Measurements from ENCODE around the gene HPS4. TPM values are rescaled to one million over a fixed set of nuclear protein-coding genes. Genes with fewer than 3 reads are reported as not detected.
A peak's percentile ranks its signal among the peaks of the same experiment; 100 is the strongest.

Gene HPS4
- total and polyA plus RNA-seq, 11 donors, result 6.2 to 15.0 (median 9.3) TPM

GRCh38 chr22:26462641-26463040 is 20.9 kb downstream of the HPS4 start:
- Histone ChIP-seq H3K9me3 (no peaks in the 10 kb centered on the region), H3K27ac (no peak overlapping the region), H3K36me3 (peaks cover 0 to 96% (median 81%) of the 10 kb centered on the region in 9 donors), H3K4me1 (peaks cover 0 to 9% (median 0%) of the 10 kb centered on the region in 12 donors), H3K4me3 (no peak overlapping the region), H3K27me3 (no peaks in the 10 kb centered on the region)
- no peak for TF ChIP-seq CTCF (IDR thresholded peaks at IDR 0.05)
- no peak for TF ChIP-seq POLR2A (IDR thresholded peaks at IDR 0.05)
- ATAC-seq (no peak), DNase-seq (no peak)
- WGBS, 4 donors, result 84 to 90% (median 88%) methylated on average over 3 of the region's 3 CpGs
- intact Hi-C loops (cut with DNase I), result loop anchor here in 7 of 10 donors (5.0 to 10.0 kb wide), 4 partner anchors 65 to 100 kb away; no protein-coding TSS in a partner anchor

- 88 to 98% (median 96%) methylated on average over 5 of the region's 5 CpGs for WGBS, 4 donors
Observed at GRCh38 chr22:26462051-26462450, 21.5 kb downstream of the HPS4 start.

GRCh38 chr22:26461188-26461810 is 22.3 kb downstream of the HPS4 start:
- ATAC-seq, result peak; percentile 28 to 70 (median 60)
- Histone ChIP-seq H3K27ac (no peak overlapping the region), H3K9me3 (no peaks in the 10 kb centered on the region), H3K36me3 (peaks cover 0 to 96% (median 81%) of the 10 kb centered on the region in 9 donors), H3K4me3 (no peak overlapping the region), H3K27me3 (no peaks in the 10 kb centered on the region), H3K4me1 (peaks cover 0 to 9% (median 0%) of the 10 kb centered on the region in 12 donors)
- TF ChIP-seq POLR2A (IDR thresholded peaks at IDR 0.05) (no peak), CTCF (IDR thresholded peaks at IDR 0.05) (peak; percentile 50 to 76 (median 72))
- WGBS, 4 donors, result 34 to 42% (median 39%) methylated on average over 3 of the region's 3 CpGs
- intact Hi-C loops (cut with DNase I), result loop anchor here (1.0 to 10.0 kb wide), 8 partner anchors 62 to 99 kb away; no protein-coding TSS in a partner anchor
- peak in 4 of 5 donors; percentile 32 to 56 (median 49) for DNase-seq

More at GRCh38 chr22:26462051-26462450, 21.5 kb downstream of the HPS4 start:
- Histone ChIP-seq H3K4me1 (peaks cover 0 to 9% (median 0%) of the 10 kb centered on the region in 12 donors), H3K9me3 (no peaks in the 10 kb centered on the region), H3K36me3 (peaks cover 0 to 96% (median 81%) of the 10 kb centered on the region in 9 donors), H3K27me3 (no peaks in the 10 kb centered on the region), H3K4me3 (no peak overlapping the region), H3K27ac (no peak overlapping the region)
- no peak for DNase-seq
- ATAC-seq, result no peak
- intact Hi-C loops (cut with DNase I), result loop anchor here in 7 of 10 donors (5.0 to 10.0 kb wide), 4 partner anchors 65 to 100 kb away; no protein-coding TSS in a partner anchor
- no peak for TF ChIP-seq CTCF (IDR thresholded peaks at IDR 0.05)
- no peak for TF ChIP-seq POLR2A (IDR thresholded peaks at IDR 0.05)

- no peaks in the 10 kb centered on the region for H3K27me3 ChIP-seq
- no peak overlapping the region for H3K4me3 ChIP-seq
- DNase-seq, result no peak
- intact Hi-C loops (cut with DNase I), result loop anchor here in 9 of 10 donors (2.0 to 10.0 kb wide), 6 partner anchors 61 to 98 kb away; no protein-coding TSS in a partner anchor
- no peaks in the 10 kb centered on the region for H3K9me3 ChIP-seq
- 77 to 81% (median 78%) methylated on average over 6 of the region's 6 CpGs for WGBS, 4 donors
- H3K4me1 ChIP-seq, result peaks cover 0 to 9% (median 0%) of the 10 kb centered on the region in 12 donors
- no peak for ATAC-seq
- no peak for TF ChIP-seq CTCF (IDR thresholded peaks at IDR 0.05)
- TF ChIP-seq POLR2A (IDR thresholded peaks at IDR 0.05), result no peak
- peaks cover 0 to 95% (median 80%) of the 10 kb centered on the region in 9 donors for H3K36me3 ChIP-seq
- no peak overlapping the region for H3K27ac ChIP-seq
Observed at GRCh38 chr22:26460202-26460601, 23.4 kb downstream of the HPS4 start.

All from heart left ventricle (tissue), 16 donors.